Measurements from ENCODE around the gene PRR16. TPM values are rescaled to one million over a fixed set of nuclear protein-coding genes. Genes with fewer than 3 reads are reported as not detected.

Gene PRR16
- total RNA-seq, 4 donors from 2014 or later, result 0.48 to 2.3 (median 1.9) TPM; not detected in 1

GRCh38 chr5:120632430-120632829 is 168.3 kb downstream of the PRR16 start:
- no peaks in the 10 kb centered on the region for H3K4me1 ChIP-seq
- H3K36me3 ChIP-seq, result no peaks in the 10 kb centered on the region
- no peak overlapping the region for H3K27ac ChIP-seq
- WGBS, 2 donors, result 90 to 95% methylated on average over 3 of the region's 3 CpGs
- H3K27me3 ChIP-seq, result no peaks in the 10 kb centered on the region
- intact Hi-C loops (cut with DNase I), result no loop called here
- H3K4me3 ChIP-seq, result no peak overlapping the region
- no peak for DNase-seq
- TF ChIP-seq POLR2A (IDR thresholded peaks at IDR 0.05) (no peak), CTCF (IDR thresholded peaks at IDR 0.05) (no peak)
- no peaks in the 10 kb centered on the region for H3K9me3 ChIP-seq

GRCh38 chr5:120638449-120638848 is 174.3 kb downstream of the PRR16 start:
- Histone ChIP-seq H3K4me3 (no peak overlapping the region), H3K27ac (no peak overlapping the region), H3K4me1 (no peaks in the 10 kb centered on the region), H3K9me3 (no peaks in the 10 kb centered on the region), H3K27me3 (no peaks in the 10 kb centered on the region), H3K36me3 (no peaks in the 10 kb centered on the region)
- TF ChIP-seq POLR2A (IDR thresholded peaks at IDR 0.05) (no peak), CTCF (IDR thresholded peaks at IDR 0.05) (no peak)
- intact Hi-C loops (cut with DNase I), result no loop called here
- DNase-seq, result no peak
- WGBS, 2 donors, result 59 to 60% methylated on average over 3 of the region's 3 CpGs

- Histone ChIP-seq H3K9me3 (no peaks in the 10 kb centered on the region), H3K27ac (no peak overlapping the region), H3K36me3 (no peaks in the 10 kb centered on the region), H3K27me3 (no peaks in the 10 kb centered on the region), H3K4me3 (no peak overlapping the region), H3K4me1 (no peaks in the 10 kb centered on the region)
- TF ChIP-seq CTCF (IDR thresholded peaks at IDR 0.05) (no peak), POLR2A (IDR thresholded peaks at IDR 0.05) (no peak)
- intact Hi-C loops (cut with DNase I), result no loop called here
- WGBS, 2 donors, result 29 to 42% methylated on average over 3 of the region's 3 CpGs
- DNase-seq, result no peak
Measured at GRCh38 chr5:120640778-120641177, 176.7 kb downstream of the PRR16 start.

- TF ChIP-seq POLR2A (IDR thresholded peaks at IDR 0.05) (no peak), CTCF (IDR thresholded peaks at IDR 0.05) (no peak)
- no peak for DNase-seq
- H3K4me3 ChIP-seq, result no peak overlapping the region
- no peaks in the 10 kb centered on the region for H3K27me3 ChIP-seq
- intact Hi-C loops (cut with DNase I), result no loop called here
- H3K27ac ChIP-seq, result no peak overlapping the region
- no peaks in the 10 kb centered on the region for H3K4me1 ChIP-seq
- H3K9me3 ChIP-seq, result no peaks in the 10 kb centered on the region
- no peaks in the 10 kb centered on the region for H3K36me3 ChIP-seq
Measured at GRCh38 chr5:120644516-120644915, 180.4 kb downstream of the PRR16 start.

GRCh38 chr5:120655828-120656435 is 191.8 kb downstream of the PRR16 start:
- H3K4me1 ChIP-seq, result no peaks in the 10 kb centered on the region
- no peak overlapping the region for H3K4me3 ChIP-seq
- no peaks in the 10 kb centered on the region for H3K9me3 ChIP-seq
- intact Hi-C loops (cut with DNase I), result no loop called here
- H3K27me3 ChIP-seq, result no peaks in the 10 kb centered on the region
- 43 to 51% methylated on average over 5 of the region's 5 CpGs for WGBS, 2 donors
- TF ChIP-seq CTCF (IDR thresholded peaks at IDR 0.05) (peak in 5 of 6 experiments; percentile 20 to 55 (median 39)), POLR2A (IDR thresholded peaks at IDR 0.05) (no peak)
- no peaks in the 10 kb centered on the region for H3K36me3 ChIP-seq
- no peak for DNase-seq
- no peak overlapping the region for H3K27ac ChIP-seq

All from esophagus squamous epithelium (tissue), 5 donors.